K562 (cell line): ENCODE data around the gene NFATC2. TPM values are rescaled to one million over a fixed set of nuclear protein-coding genes. Genes with fewer than 3 reads are reported as not detected.

Source experiments
- ATAC-seq: fragments of 200-7000 bp; cut with Tn5 transposase; 3 replicates; pipeline ENCODE4 v1.9.1; 2020; ENCODE audit warnings: moderate library complexity
- BruUV-seq: library from RNA; stranded (reverse); fragments of 400-500 nt; replicated peaks from 2 replicates; lab custom pipeline; 2021; lab: Mats Ljungman, UMichigan
- CTCF ChIA-PET: fragments of 300-600 bp; formaldehyde crosslinking; extraction: SDS; loops from one replicate; lab custom pipeline; 2021; ENCODE audit warnings: low intra/inter-chr PET ratio; lab: Yijun Ruan, JAX
- POLR2A ChIA-PET: fragments of 300-600, 350-650 bp; sonication (Branson Sonifier 250); formaldehyde crosslinking; extraction: SDS; loops from one replicate; lab custom pipeline; 2021; ENCODE audit warnings: antibody characterized with exemption, inconsistent platforms; lab: Yijun Ruan, JAX
- DNase-seq, 4 experiments: peaks; one replicate each; pipeline versions ENCODE4 v3.0.0 to v3.0.0-alpha.2; 2011 to 2018; ENCODE audit warnings: low spot score in 3 of 4, mixed read lengths in 3 of 4; ENCODE audit errors: extremely low read depth in 1 of 4
- FAIRE-seq: peaks from 2 replicates; lab custom pipeline; 2011; peaks lifted over from hg19 to GRCh38; lab: Jason Lieb, UNC
- H2AFZ ChIP-seq: 2 replicates; pipeline ENCODE4 v1.6.0; 2011; ENCODE audit warnings: low read depth, low read length, control low read depth, inconsistent platforms
- H3K27ac ChIP-seq: fragments of 200-600 bp; 3 replicates; pipeline ENCODE4 v1.8.0; 2011; ENCODE audit warnings: low read depth, mild to moderate bottlenecking, control low read depth, inconsistent platforms, low read length, moderate library complexity, mixed read lengths; ENCODE audit errors: extremely low read depth
- H3K27me3 ChIP-seq, 2 experiments: fragments of 300-600 bp in 1 of 2; 2 replicates in 1 of 2; 3 replicates in 1 of 2; pipeline versions ENCODE4 v1.6.0 to v1.8.0; 2011; ENCODE audit warnings: inconsistent platforms in 2 of 2, low read length in 2 of 2, mild to moderate bottlenecking in 1 of 2, mixed read lengths in 1 of 2, moderate library complexity in 1 of 2; ENCODE audit not compliant: control insufficient read depth in 2 of 2, insufficient read depth in 2 of 2
- H3K36me3 ChIP-seq: fragments of 300-600 bp; 3 replicates; pipeline ENCODE4 v1.8.0; 2011; ENCODE audit warnings: mild to moderate bottlenecking, low read length, inconsistent platforms; ENCODE audit not compliant: control insufficient read depth, insufficient read depth
- H3K4me1 ChIP-seq, 2 experiments: fragments of 200-600 bp in 1 of 2; replicated peaks in 1 of 2; 2 replicates in 1 of 2; 3 replicates in 1 of 2; pipeline versions ENCODE4 v1.5.1 to v1.8.0; 2011; ENCODE audit warnings: inconsistent platforms in 2 of 2, low read length in 2 of 2, mild to moderate bottlenecking in 1 of 2, mixed read lengths in 1 of 2, moderate library complexity in 1 of 2; ENCODE audit not compliant: control insufficient read depth in 2 of 2, insufficient read depth in 2 of 2
- H3K4me2 ChIP-seq: 2 replicates; pipeline ENCODE4 v1.6.1; 2011; ENCODE audit warnings: low read length, control low read depth, inconsistent platforms, mixed read lengths; ENCODE audit not compliant: insufficient read depth
- H3K4me3 ChIP-seq: fragments of 200-600 bp; sonication (generic), shearing (Covaris generic); 2 replicates; pipeline ENCODE4 v1.5.1; 2016; ENCODE audit warnings: control low read depth, inconsistent platforms
- H3K79me2 ChIP-seq: fragments of 200-600 bp; 3 replicates; pipeline ENCODE4 v1.8.0; 2011; ENCODE audit warnings: low read length, inconsistent platforms; ENCODE audit not compliant: control insufficient read depth, insufficient read depth
- H3K9ac ChIP-seq, 2 experiments: 2 replicates each; pipeline versions ENCODE4 v1.6.0 to v1.6.1; 2011; ENCODE audit warnings: low read depth in 2 of 2, low read length in 2 of 2, control low read depth in 1 of 2, inconsistent platforms in 1 of 2, mild to moderate bottlenecking in 1 of 2, mixed read lengths in 1 of 2; ENCODE audit not compliant: insufficient read depth in 1 of 2
- H3K9me1 ChIP-seq: one replicate; pipeline ENCODE4 v1.6.0; 2011; ENCODE audit warnings: inconsistent platforms, mild to moderate bottlenecking, low read length, moderate library complexity; ENCODE audit not compliant: control insufficient read depth, insufficient read depth
- H3K9me3 ChIP-seq: replicated peaks from 2 replicates; pipeline ENCODE4 v1.5.1; 2011; ENCODE audit warnings: low read depth, low read length, inconsistent platforms; ENCODE audit not compliant: control insufficient read depth, insufficient read depth
- H4K20me1 ChIP-seq: replicated peaks from 2 replicates; pipeline ENCODE4 v1.6.1; 2011; ENCODE audit warnings: low read length, inconsistent platforms, mixed read lengths; ENCODE audit not compliant: control insufficient read depth, insufficient read depth
- BRF1 ChIP-seq: IDR thresholded peaks from 3 replicates; pipeline ENCODE4 v1.6.1; 2011; ENCODE audit warnings: borderline replicate concordance, mild to moderate bottlenecking; ENCODE audit not compliant: insufficient read length; ENCODE audit errors: extremely low read depth
- C11orf30 ChIP-seq: fragments of 450-650 bp; IDR thresholded peaks from 2 replicates; pipeline ENCODE4 v1.6.1; 2016; ENCODE audit warnings: low read depth, mild to moderate bottlenecking
- E4F1 ChIP-seq: fragments of 250-450 bp; sonication (Bioruptor Pico); IDR thresholded peaks from 2 replicates; pipeline ENCODE4 v1.5.0; 2021; ENCODE audit warnings: mild to moderate bottlenecking, borderline replicate concordance
- GTF2F1 ChIP-seq: IDR thresholded peaks from 2 replicates; pipeline ENCODE4 v1.6.1; 2011; ENCODE audit warnings: low read depth, low read length, improper control_type of control experiment
- KDM4B ChIP-seq, 2 experiments: fragments of 450-650 bp in 1 of 2; sonication (generic) in 1 of 2; IDR thresholded peaks; 2 replicates each; pipeline ENCODE4 v1.6.1; 2016 to 2017; ENCODE audit warnings: borderline replicate concordance in 2 of 2, antibody characterized with exemption in 1 of 2, low read depth in 1 of 2, mild to moderate bottlenecking in 1 of 2
- KLF13 ChIP-seq: fragments of 450-650 bp; IDR thresholded peaks from 2 replicates; pipeline ENCODE4 v1.6.1; 2016; ENCODE audit warnings: missing genetic modification characterization, low read depth, mild to moderate bottlenecking, missing compliant biosample characterization, moderate library complexity, borderline replicate concordance
- MAFF ChIP-seq: IDR thresholded peaks from 2 replicates; pipeline ENCODE4 v1.6.1; 2012; ENCODE audit warnings: low read length, improper control_type of control experiment
- MAFG ChIP-seq: fragments of 450-650 bp; conservative IDR thresholded peaks from 2 replicates; pipeline ENCODE4 v1.6.1; 2016; ENCODE audit warnings: missing genetic modification characterization, missing compliant biosample characterization
- MAFK ChIP-seq: IDR thresholded peaks from 2 replicates; pipeline ENCODE4 v1.6.1; 2011; ENCODE audit warnings: low read length, improper control_type of control experiment
- SIN3A ChIP-seq, 2 experiments: fragments of 150-350 bp in 1 of 2; IDR thresholded peaks; 2 replicates each; pipeline ENCODE4 v1.6.1; 2011 to 2016; ENCODE audit warnings: borderline replicate concordance in 2 of 2, low read depth in 2 of 2, low read length in 2 of 2, mild to moderate bottlenecking in 2 of 2, moderate library complexity in 2 of 2; ENCODE audit not compliant: control insufficient read depth in 1 of 2
- TOE1 ChIP-seq, 2 experiments: fragments of 450-650 bp in 1 of 2; sonication (generic) in 1 of 2; formaldehyde crosslinking in 1 of 2; IDR thresholded peaks; 2 replicates each; pipeline versions ENCODE4 v1.7.1 to v1.8.0; 2016 to 2022; ENCODE audit warnings: borderline replicate concordance in 2 of 2, mild to moderate bottlenecking in 2 of 2, antibody characterized with exemption in 1 of 2, inconsistent platforms in 1 of 2, low read depth in 1 of 2, missing genetic modification reagents in 1 of 2, moderate library complexity in 1 of 2
- ZKSCAN3 ChIP-seq: fragments of 250-450 bp; sonication (Bioruptor Pico); IDR thresholded peaks from 2 replicates; pipeline ENCODE4 v1.4.0; 2020
- ZNF146 ChIP-seq: IDR thresholded peaks from one replicate; pipeline ENCODE4 v1.6.1; 2018; ENCODE audit warnings: missing compliant biosample characterization; ENCODE audit not compliant: unreplicated experiment
- ZNF316 ChIP-seq: fragments of 450-650 bp; IDR thresholded peaks from 2 replicates; pipeline ENCODE4 v1.6.1; 2016
- WGBS: fragments of 100-300 bp; shearing (Covaris generic); methylation state at CpG from one replicate; pipeline ENCODE4 v1.1.6; 2016; ENCODE audit warnings: low coverage, mixed read lengths; ENCODE audit not compliant: insufficient coverage; ENCODE audit errors: missing lambda C conversion rate; 5-methylcytosine and 5-hydroxymethylcytosine counted together
- in situ Hi-C: fragments of 300-500 bp; cut with MboI; formaldehyde crosslinking; loops from 4 replicates; pipeline ENCODE4 v1.15.0; 2018; ENCODE audit warnings: inconsistent platforms, mixed read lengths
- intact Hi-C: fragments of 100-400 bp; cut with micrococcal nuclease; formaldehyde crosslinking; loops from 2 replicates; pipeline ENCODE4 v1.14.2; 2022
- polyA plus RNA-seq, 8 experiments: library from polyadenylated mRNA; depleted of rRNA in 4 of 8; stranded (reverse) in 5 of 8; unstranded in 3 of 8; fragments of >200 nt; fragmentation: Nextera tagmentation in 2 of 8; fragmentation: Illumina TruSeq in 1 of 8; extraction: Ambion mirVana in 2 of 8; extraction: Trizol in 1 of 8; gene quantifications; 2 replicates each; pipeline versions ENCODE4 v1.2.1 to v1.2.3, GENCODE V29; 2011 to 2014; ENCODE audit warnings: inconsistent platforms in 1 of 8, missing spikeins in 1 of 8
- total RNA-seq, 7 experiments: library from RNA; depleted of rRNA in 6 of 7; stranded (reverse); fragments of >200 nt in 6 of 7; fragmentation: Illumina TruSeq in 2 of 7; extraction: Trizol in 2 of 7; gene quantifications; 2 replicates each; pipeline versions ENCODE4 v1.2.1 to v1.2.3, GENCODE V29; 2011 to 2021; ENCODE audit warnings: low replicate concordance in 1 of 7
- TF ChIP-seq, protein P1 (sequence below): IDR thresholded peaks from 3 replicates; pipeline ENCODE4 v1.6.1; 2011; ENCODE audit warnings: borderline replicate concordance, mild to moderate bottlenecking, moderate library complexity; ENCODE audit not compliant: insufficient read length; ENCODE audit errors: extremely low read depth

NFATC2 gene
- total and polyA plus RNA-seq, 9 of the 15 experiments (the other 6 are each of a cell fraction or from before 2014, with no cell fraction given) = 1.9 to 11.2 (median 3.0) TPM

DNA sequence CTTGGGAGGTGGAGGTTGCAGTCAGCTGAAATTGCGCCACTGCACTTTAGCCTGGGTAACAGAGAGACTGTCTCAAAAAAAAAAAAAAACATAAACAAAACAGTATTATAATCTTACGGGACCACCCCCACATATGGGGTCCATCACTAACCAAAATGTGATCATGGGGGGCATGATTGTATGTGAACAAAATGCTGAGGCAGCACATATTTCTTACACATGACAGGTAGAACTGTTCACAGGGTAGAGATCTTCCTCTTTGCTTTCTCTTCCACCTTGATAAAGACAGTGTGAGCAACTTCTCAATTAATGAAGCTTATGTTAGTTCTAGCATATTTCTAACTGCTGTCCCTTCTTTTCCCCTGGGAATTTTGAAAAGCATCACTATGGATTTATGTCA, 24.7 kb downstream of the NFATC2 start:
- DNase-seq (no peak), ATAC-seq (no peak), FAIRE-seq (no peak)
- Histone ChIP-seq H3K4me2 (no peak overlapping the region), H3K36me3 (peaks cover 52% of the 10 kb centered on the region), H3K27ac (no peak overlapping the region), H3K9ac (no peak overlapping the region), H2AFZ (no peak overlapping the region), H3K27me3 (no peaks in the 10 kb centered on the region), H3K4me3 (no peak overlapping the region), H3K9me3 (no peaks in the 10 kb centered on the region), H3K9me1 (no peaks in the 10 kb centered on the region), H3K79me2 (no peaks in the 10 kb centered on the region; the same call in 2 of the 3 replicates), H4K20me1 (0 out of 2 replicates have a peak, but pooled peaks cover 3% of the 10 kb centered on the region), H3K4me1 (peaks cover 3 to 10% of the 10 kb centered on the region in 2 experiments)
- no TSS peak for BruUV-seq
- intact Hi-C loops (no loop called here), in situ Hi-C loops (no loop called here)
- ChIA-PET POLR2A (interaction anchor here (0.8 to 1.1 kb wide), 2 partner anchors 18 to 24 kb away, joined by 3 to 4 read pairs; no protein-coding TSS in a partner anchor), CTCF (no interaction called here)
- 85% methylated on average over 2 of the region's 2 CpGs for WGBS
- no peak for TF ChIP-seq TOE1 (IDR thresholded peaks at IDR 0.05; ENCODE audit: borderline replicate concordance)
- no peak for TF ChIP-seq TOE1 (CRISPR knock-in tag; IDR thresholded peaks at IDR 0.05; ENCODE audit: borderline replicate concordance, low read depth)
- TF ChIP-seq KLF13 (tag) = no peak
- TF ChIP-seq MAFK = peak; percentile 94
- no peak for TF ChIP-seq SIN3A (IDR thresholded peaks at IDR 0.05; ENCODE audit: borderline replicate concordance in 2 of 2, control insufficient read depth in 1 of 2, low read depth in 2 of 2, low read length in 2 of 2)
- peak; percentile 85 for TF ChIP-seq C11orf30
- no peak for TF ChIP-seq BRF1
- TF ChIP-seq MAFF = peak; percentile 93
- TF ChIP-seq GTF2F1 = no peak
- TF ChIP-seq MAFG (tag) = peak; percentile 88
- TF ChIP-seq ZKSCAN3 (CRISPR knock-in tag) = no peak
- TF ChIP-seq ZNF316 = peak; percentile 94
- TF ChIP-seq E4F1 (CRISPR knock-in tag) = no peak
- TF ChIP-seq ZNF146 (CRISPR knock-in tag) = no peak
- TF ChIP-seq KDM4B (IDR thresholded peaks at IDR 0.05; ENCODE audit: borderline replicate concordance in 2 of 2, low read depth in 1 of 2) = no peak
- TF ChIP-seq, protein P1, sequence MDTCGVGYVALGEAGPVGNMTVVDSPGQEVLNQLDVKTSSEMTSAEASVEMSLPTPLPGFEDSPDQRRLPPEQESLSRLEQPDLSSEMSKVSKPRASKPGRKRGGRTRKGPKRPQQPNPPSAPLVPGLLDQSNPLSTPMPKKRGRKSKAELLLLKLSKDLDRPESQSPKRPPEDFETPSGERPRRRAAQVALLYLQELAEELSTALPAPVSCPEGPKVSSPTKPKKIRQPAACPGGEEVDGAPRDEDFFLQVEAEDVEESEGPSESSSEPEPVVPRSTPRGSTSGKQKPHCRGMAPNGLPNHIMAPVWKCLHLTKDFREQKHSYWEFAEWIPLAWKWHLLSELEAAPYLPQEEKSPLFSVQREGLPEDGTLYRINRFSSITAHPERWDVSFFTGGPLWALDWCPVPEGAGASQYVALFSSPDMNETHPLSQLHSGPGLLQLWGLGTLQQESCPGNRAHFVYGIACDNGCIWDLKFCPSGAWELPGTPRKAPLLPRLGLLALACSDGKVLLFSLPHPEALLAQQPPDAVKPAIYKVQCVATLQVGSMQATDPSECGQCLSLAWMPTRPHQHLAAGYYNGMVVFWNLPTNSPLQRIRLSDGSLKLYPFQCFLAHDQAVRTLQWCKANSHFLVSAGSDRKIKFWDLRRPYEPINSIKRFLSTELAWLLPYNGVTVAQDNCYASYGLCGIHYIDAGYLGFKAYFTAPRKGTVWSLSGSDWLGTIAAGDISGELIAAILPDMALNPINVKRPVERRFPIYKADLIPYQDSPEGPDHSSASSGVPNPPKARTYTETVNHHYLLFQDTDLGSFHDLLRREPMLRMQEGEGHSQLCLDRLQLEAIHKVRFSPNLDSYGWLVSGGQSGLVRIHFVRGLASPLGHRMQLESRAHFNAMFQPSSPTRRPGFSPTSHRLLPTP = no peak
